Activated CD4-positive, alpha-beta T cell treated with anti-CD3 and anti-CD28 coated beads, Interleukin-2, Interleukin-6, amounts not matched to agents 100 ng/mL and 50 ng/mL, durations not matched to agents 16 hours and 8 hours (primary cell): ENCODE measurements around the gene CSRNP3.

Source experiments
- DNase-seq: peaks from one replicate; pipeline ENCODE4 v3.0.0-alpha.2; 2020

Gene CSRNP3

DNA sequence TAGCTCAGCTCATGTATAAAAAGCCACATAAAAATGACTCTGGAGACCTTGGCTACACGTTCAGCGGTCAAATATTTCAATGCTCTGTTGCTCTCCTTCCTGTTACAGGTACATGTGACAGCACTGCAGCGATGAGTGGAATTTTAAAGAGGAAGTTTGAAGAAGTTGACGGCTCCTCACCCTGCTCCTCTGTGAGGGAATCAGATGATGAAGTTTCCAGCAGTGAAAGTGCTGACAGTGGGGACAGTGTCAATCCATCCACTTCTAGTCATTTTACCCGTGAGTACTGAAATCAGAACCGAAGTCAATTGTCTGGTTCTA is 125.4 kb downstream of the CSRNP3 start:
- no peak for DNase-seq

DNA sequence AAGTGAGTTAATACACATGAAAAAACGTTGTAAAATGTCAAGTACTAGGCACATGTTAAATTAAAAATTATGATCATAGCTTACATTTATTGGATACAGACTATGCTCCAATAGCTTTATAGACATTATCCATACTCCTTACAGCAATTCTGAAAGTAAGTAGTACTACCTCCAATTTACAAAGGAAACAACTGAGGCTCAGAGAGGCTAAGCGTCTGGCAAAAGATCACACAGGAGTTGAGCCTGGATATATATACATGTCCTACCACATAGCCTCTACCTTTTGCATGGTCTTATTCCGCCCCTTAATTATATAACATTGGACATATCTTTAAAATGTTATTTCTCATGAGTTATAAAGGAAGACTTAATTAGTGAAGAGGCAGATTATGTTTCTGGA is 127.3 kb downstream of the CSRNP3 start:
- no peak for DNase-seq

DNA sequence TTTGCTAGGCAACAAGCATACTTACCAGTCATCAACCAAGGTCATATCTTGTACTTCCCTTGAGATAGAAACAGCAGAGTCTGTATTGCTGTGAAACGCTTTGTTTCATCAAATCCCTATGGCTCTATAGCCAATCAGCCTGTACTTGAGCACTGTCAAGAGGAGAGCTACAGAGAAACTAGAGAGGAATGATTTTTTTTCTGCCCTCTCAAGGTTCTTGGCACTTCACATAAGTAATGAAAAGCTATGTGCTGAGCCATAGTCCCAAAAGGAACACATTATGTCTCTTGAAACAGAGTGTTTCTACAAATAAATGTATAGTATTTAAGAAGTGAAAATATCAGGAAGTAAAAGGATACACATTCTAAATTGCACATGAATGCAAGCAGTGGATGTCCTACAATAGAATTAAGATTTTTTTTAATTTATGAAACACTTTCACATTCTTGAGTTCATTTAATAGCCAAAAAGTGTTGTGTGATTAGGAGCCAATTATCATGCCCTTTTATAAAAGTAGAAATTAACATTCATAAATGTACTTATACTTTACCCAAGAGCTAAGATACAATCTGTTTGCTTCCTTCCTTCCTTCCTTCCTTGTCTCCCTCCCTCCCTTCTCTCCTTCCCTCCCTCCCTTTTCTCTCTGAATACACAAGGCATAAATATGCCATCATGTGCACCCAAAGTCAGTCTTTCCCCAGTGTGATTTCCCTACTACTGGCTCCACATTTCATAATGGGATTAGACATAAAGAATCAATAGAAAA is 131.8 kb downstream of the CSRNP3 start:
- DNase-seq: no peak

DNA sequence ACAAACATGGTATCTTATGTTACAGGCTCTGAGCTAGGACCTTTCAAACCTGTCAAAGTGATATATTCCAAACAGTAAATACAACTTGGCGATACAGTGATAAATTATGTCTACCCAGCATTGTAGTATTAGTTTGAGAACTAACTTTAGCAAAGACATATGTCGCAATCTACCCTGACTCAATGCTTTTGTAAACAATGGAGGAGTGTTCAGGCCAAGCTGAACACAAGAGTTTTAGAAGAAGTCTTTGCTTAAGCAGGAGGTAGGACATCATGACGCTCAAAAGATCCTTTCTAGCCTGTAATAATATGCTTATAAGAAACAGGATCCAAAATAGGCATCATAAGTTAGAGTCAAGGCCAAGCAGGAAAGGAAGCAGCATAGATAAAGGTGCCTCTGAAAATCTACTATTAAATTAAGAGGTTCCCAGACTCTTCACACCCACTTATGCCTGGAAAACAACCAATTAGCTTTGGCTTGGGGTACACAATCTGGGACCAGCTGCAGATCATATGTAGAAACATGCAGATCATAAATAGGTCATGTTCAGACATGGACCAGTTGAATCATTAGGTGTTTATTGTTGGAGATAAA is 132.5 kb downstream of the CSRNP3 start:
- DNase-seq: no peak

DNA sequence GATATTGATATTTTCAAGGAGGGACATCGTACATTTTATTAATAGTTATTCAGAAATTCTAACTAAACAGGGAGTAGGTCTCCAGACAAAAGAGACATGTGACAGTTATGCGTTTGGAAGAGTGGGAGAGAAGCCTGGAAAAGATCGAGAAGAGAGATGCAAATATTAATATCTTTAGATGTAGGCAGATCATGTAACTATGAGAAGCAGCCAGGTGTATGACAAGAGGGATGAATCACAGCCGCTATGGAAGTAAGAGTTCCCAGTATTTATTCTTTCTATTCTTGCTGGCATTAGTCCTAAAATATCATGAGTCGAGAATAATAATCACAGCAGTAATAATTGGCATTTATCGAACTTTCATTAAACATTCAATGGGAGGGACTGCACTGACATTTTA is 140.2 kb downstream of the CSRNP3 start:
- DNase-seq: no peak

DNA sequence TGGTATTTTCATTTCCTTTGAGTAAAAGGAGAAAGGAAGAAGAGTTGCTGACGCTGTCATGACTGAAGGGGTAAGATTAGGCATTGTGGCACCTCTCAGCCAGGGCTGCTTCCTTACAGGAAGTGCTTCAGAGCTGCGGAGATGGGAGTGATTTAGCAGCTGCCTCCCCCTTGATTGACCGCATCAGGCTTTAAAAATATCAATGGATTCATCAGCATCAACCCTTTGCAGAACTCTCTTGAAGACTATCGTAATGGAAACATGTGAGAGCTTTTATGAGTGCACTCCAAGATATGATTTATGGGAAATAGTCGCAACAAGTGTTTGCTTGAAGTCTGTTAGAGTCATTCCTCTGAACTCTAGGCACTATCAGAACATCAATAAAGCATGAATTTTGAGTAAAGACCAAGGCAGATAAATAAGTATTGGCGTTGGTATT is 141.1 kb downstream of the CSRNP3 start:
- no peak for DNase-seq

DNA sequence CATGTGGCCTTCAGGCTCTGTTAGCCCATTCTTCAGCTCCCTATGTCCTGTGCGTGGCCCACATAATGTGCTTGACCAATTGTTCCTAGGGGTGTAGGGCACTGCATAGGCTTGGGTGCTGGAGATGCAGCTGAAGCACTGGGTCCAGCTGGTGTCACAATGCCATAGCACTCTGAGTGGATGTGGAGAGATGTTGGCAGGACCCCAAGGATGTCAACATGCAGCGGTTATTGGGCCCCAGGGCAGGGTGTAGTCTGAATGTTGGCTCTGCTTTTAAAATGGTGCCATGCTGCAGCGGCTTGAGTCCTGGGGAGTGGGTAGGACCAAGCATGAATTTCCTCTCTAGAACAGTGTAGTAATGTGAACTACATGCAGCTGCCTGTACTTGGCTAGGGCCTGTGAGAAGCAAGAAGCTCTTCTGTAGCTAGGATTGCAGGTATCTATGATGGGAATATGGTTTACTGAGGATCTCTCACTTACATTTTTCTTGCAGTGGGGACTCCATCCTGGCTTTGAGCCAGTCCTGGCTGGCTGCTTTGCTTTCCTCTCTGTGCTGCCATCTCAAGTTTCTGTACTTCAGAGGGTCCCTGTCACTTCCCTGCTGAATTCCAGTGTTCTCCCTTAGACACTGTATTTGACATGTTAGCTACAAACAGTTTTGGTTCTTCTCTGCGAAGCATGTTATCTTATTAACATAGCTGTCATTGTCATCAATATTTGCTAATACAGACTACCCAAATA is 148.4 kb downstream of the CSRNP3 start:
- no peak for DNase-seq

DNA sequence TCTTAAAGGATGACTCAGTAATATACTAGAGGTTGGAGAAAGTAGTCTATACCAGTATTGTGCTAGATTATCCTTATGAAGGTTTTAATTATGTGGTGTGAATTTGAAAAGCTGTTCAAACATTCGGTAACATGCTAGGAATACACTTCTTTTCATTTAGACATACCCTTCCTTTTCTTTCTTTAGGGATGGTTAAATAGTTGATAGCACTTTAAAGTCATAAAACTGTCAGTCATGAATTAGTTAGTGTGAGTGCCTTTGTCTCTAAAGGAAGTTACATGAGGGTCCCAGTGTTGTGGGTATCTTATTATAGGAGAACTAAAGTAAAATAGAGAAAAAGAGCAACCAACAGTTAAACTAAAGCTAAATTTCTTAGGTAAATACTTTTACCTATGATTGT is 149.3 kb downstream of the CSRNP3 start:
- no peak for DNase-seq

DNA sequence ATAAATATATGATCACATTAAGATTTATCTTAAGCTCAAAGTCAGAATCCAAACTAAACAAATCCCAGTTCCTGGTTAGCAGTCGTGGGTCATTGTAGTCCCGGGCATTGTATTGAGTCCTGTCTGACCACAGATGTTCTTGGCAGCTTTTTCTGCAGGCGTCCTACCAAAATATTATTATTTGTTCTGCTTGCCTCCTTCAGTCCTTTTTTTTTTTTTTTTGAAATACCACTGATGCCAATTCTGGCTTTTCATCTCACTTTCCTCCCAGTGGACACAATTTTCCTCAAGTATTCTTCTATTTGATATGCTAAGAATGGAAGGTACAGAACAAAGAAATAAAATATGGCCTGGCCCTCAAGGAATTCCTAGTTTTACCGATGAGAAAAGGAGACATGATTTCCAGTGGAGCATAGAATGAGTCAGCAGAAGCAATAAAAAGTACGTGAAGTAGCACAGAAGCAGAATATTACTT is 151.6 kb downstream of the CSRNP3 start:
- DNase-seq: no peak

DNA sequence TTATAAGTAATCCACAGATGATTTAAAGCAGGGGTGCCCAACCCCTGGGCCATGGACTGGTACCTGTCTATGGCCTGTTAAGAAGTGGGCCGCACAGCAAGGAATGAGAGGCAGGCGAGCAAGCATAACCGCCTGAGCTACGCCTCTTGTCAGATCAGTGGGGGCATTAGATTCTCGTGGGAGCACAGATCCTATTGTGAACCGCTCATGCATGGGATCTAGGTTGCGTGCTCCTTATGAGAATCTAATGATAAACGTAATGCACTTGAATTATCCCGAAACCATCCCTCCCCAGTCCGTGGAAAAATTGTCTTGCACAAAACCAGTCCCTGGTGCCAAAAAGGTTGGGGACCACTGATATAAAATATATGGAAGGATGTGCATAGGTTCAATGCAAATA is 153.7 kb downstream of the CSRNP3 start:
- DNase-seq: no peak

DNA sequence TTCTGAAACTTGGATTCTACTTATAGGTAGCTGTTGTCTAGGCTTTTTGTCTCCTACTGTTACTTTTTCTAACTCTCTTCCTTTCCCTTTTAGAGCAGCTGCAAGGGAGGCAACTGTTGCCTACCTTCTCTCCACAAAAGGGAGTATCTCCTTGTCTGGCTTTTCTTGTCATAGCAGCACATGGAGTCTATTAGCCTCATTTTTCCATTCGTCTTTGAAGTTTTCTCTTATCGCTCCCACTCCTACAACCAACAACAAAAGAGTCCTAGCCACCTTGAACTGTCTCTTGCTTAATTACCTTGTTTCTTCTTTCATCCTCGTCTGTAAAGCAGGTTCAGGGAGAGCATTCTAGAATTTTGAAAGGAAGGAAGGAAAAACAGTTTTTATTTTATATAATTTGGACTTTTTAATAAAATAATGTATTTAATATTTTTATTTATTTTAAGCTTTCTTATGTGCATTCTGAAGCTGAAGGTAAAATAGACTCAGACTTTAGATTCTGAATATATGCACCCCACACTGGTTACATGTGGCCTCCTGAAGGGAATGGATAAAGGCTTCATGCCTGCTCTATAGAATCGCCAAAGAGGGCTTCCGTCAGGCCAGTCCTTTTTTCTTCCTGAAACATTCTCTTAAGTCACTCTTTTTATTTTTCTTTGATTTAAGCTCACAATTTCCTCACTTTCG is 154.4 kb downstream of the CSRNP3 start:
- DNase-seq: no peak

DNA sequence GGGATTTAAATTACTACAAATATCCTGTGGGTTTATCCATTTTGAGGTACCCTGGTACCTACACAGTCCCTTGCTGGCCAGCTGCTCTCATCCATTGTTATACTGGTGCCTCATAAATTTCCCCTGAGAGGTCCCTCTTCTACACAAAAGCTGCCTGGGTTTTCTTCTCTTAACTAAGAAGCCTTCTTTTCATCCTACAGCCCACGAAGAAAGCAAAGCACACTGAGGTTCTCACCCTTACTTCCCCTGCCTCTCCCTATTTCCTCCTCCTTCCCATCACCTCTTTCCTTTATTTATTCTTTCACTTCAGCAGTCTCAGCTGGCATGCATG is 154.9 kb downstream of the CSRNP3 start:
- no peak for DNase-seq

DNA sequence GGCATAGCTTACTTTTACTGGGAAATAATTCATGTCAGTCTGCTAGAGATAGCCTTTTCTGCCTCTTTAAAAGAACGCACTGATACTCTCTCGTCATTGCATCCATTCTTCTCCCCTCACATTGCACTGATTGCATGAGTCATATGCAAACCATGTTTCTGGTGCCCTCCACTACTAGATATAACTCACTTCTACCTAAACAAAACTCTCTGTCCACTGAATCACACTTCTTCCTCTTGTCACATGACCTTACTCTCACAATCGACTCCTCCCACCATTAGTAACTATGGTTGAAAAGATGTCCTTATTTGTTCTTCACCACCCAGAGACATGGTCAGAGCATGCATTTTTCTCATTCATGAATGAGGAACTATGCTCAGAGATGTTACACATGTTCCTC is 158.0 kb downstream of the CSRNP3 start:
- no peak for DNase-seq

DNA sequence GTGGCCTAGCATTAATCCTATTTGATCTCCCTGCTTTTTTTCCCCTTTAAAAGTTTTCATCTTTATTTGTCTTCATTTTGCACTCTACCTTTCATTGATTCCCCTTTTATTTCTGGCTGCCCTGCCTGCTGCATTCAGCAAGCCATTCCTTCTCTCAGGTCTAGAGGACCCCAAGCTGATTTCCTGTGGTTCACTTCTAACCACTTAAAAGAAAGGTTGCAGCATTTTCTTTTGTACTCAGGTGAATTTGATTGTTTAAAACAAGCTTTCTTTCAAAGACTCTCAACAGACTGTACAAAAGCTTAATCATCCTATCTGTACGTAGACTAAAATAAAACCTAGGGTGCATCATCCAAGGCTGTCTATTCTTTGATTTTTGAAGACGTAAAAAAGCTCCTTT is 160.3 kb downstream of the CSRNP3 start:
- DNase-seq: no peak

DNA sequence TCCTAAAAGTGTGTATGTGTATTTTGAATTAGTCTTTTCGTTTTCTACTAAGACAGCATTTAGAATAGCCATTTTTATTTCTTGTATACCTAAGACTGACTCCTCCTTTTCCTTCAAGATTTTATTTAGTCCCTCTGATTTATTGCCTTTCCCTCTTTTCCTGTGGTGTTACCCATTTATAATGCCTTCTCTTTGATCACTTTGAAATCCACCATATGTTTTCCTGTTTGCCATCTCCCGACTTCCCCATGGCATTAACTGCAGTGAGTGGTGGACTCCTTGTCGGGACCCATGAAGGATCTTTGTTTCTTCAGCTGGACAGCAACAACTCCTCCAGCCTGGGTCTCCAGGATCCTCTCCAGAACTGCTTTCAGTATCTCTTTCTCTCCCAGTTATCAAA is 160.7 kb downstream of the CSRNP3 start:
- DNase-seq: no peak

DNA sequence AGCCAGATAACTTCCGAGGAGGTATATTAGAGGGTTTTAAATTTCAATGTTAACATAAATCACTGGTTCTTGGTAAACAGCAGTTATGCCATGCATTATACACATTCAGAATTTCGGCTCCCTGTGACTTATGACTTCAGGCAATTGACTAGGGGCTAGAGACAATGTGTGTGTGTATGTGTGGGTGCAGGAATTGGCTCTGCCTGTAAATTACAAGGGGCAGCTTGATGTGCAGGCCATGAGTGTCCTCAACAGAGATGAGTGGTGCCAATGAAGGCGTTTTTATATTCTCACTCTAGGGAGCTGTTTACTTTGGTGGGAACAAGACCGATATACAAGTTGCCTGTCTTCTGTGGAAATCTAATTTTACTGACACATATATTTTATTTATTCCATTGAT is 161.6 kb downstream of the CSRNP3 start:
- no peak for DNase-seq

DNA sequence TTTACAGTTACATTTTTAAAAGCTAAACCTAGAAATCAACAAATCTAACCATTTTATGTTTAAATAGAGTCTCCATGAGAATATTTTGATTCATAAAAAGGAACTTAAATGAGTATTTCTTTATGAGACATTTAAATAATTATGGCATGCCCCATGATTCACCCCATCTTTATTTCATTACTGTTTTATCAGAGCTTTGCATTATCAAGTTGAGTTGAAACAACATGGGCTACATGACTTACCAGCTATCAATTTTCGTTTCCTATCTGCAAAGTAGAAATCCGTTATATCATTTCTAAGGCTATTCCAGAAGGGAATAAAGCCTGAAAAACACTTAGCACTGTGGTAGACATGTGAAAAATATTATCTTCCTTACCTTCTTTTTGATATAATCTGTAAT is 163.1 kb downstream of the CSRNP3 start:
- no peak for DNase-seq

DNA sequence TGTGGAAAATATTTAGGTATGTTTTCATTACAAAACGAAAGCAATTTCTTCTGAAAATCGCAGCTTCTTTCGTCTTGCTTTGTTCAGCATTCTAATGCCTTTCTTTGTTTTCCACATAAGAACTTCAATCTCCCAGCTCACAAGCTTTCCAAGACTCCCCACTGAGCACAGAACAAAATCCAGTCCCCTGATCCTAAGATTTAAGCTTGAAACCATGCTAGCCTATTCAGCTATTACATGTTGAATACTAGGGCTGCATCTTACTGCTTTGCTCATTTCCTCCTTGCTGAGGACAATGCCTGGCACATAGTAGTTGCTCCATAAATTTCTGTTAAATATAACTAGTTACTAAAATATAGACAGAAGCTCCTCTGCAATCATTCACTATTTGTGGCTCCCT is 163.9 kb downstream of the CSRNP3 start:
- DNase-seq: no peak

DNA sequence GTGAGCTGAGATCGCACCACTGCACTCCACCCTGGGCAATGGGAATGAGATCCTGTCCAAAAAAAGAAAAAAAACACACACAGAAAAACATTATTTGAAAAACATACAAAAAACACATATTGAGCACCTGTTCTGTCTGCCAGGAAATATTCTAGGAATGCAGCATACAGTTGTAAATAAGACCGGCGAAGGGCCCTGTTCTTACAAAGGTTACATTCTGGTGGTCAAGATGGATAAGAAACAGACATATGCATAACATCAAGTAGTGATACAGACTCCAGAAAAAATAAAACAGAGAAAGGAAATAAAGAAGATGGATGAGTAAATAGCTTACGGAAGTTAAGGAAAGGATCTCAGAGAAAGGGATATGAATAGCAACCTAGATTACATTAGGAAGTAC is 164.8 kb downstream of the CSRNP3 start:
- no peak for DNase-seq

DNA sequence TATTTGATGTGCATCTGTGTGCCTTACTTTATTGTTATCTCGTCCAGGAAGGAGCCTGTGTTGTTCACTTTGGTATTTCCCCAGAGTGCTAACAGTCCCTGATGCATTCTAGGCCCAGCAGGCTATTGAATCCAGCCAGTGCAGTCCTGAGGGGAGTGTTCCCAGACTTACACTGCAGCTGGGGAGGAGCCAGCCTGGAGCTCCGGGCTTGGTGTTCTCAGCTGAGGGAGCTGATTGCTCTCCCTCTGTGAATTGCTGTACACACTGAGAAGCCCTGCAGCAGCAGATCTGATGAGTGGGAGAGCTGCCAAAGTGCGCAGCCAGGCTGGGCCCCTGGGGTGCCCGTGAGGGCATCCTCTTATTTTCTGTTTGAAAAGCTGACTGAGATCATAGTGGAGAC is 165.4 kb downstream of the CSRNP3 start:
- no peak for DNase-seq

DNA sequence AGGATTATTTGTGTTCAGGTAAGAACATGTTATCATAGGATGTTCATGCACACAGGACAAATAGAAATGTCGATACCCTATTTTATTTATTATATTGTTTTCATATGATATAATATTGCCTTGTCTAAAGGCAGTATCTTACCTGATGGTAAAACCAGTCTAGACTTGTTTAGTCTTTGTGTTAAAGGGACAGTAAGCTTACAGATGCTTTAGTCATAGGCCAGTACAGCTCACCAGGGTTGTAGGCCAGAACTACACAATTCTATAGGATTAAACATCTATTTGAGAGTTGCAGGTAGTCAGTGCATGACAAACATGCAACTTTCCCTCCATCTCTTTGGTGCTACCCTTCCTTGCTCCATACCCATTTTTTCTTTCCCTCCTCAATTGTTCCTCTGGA is 166.0 kb downstream of the CSRNP3 start:
- DNase-seq: no peak

DNA sequence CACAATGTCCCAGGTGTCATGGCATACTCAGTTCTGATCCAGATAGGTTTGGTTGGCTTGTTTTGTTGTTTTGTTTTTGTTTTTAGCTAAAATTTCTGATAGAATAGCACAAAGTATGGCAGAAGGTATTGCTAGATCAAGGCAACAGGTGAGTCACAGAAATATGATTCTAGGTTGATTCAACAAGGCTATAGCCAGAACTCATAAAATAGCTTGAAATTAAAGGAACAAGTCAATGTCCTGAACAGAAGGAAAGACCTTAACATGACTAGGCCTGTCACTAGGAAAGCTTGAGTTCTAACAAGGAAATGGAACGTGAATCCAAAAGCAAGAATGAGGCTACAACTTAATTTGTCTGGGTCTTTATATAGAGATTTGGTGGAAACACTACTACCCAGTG is 167.5 kb downstream of the CSRNP3 start:
- no peak for DNase-seq

DNA sequence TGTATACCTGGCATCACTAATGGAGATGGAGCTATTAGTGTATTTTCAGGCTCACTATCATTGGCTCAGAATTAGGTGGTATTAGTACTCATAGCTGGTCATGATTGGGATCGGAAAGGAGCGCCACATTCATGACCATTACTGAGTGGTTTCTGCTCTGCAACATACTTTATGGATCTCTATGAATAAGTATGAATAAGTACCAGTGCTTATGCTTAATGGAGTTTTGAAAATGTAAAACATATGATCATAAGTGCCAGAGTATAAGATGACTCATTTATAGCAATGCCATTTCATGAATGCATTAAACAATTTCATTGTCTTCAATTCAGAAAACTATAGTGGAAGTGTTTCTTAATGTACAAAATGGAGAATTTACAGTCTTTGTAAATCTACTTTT is 167.9 kb downstream of the CSRNP3 start:
- no peak for DNase-seq

DNA sequence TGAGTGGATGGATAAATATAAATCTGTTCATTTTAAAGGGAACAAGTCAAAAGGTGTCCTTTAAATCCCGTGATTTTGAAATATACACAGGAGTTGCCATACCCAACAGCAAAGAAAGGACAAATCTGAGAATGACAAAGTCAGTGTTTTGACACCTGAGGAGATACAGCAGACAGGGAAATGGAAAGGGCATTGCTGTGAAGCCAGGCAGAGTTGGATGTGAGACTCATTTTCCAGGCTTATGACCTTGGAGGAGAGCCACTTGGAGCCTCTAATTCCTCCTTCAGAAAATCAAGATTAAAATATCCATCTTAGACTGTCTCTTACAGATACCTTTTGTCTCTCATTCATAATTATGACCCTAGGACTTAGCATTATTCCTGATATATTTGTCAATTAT is 170.0 kb downstream of the CSRNP3 start:
- DNase-seq: no peak
